Neutrophil (primary cell): ENCODE measurements around the gene OR2W1.

Experiments used
- H3K27ac ChIP-seq: fragments of 200-600 bp; sonication (generic); 2 replicates; pipeline ENCODE4 v1.5.1; 2016; ENCODE audit warnings: mild to moderate bottlenecking, moderate library complexity
- H3K27me3 ChIP-seq: fragments of 200-600 bp; sonication (generic); 2 replicates; pipeline ENCODE4 v1.6.0; 2016; ENCODE audit warnings: mild to moderate bottlenecking
- H3K36me3 ChIP-seq: fragments of 200-600 bp; sonication (generic); 2 replicates; pipeline ENCODE4 v1.5.1; 2017
- H3K4me1 ChIP-seq, 2 experiments: fragments of 200-600 bp in 1 of 2; sonication (generic) in 1 of 2; 1 replicate in 1 of 2; 2 replicates in 1 of 2; pipeline versions ENCODE4 v1.5.1 to v1.6.1; 2013 to 2016; ENCODE audit warnings: low read depth in 1 of 2, low read length in 1 of 2, mild to moderate bottlenecking in 1 of 2, moderate library complexity in 1 of 2; ENCODE audit not compliant: control insufficient read depth in 1 of 2, insufficient read depth in 1 of 2
- H3K4me3 ChIP-seq, 2 experiments: fragments of 200-600 bp in 1 of 2; sonication (generic) in 1 of 2; 1 replicate in 1 of 2; 2 replicates in 1 of 2; pipeline ENCODE4 v1.5.1; 2013 to 2016; ENCODE audit warnings: low read depth in 1 of 2, low read length in 1 of 2, mild to moderate bottlenecking in 1 of 2, moderate library complexity in 1 of 2
- H3K9me3 ChIP-seq: fragments of 200-600 bp; sonication (generic); 2 replicates; pipeline ENCODE4 v1.5.1; 2016
- TF ChIP-seq, protein P1 (sequence below): fragments of 200-600 bp; sonication (generic); IDR thresholded peaks from 2 replicates; pipeline ENCODE4 v1.5.1; 2016; ENCODE audit warnings: antibody characterized with exemption

OR2W1 gene

DNA sequence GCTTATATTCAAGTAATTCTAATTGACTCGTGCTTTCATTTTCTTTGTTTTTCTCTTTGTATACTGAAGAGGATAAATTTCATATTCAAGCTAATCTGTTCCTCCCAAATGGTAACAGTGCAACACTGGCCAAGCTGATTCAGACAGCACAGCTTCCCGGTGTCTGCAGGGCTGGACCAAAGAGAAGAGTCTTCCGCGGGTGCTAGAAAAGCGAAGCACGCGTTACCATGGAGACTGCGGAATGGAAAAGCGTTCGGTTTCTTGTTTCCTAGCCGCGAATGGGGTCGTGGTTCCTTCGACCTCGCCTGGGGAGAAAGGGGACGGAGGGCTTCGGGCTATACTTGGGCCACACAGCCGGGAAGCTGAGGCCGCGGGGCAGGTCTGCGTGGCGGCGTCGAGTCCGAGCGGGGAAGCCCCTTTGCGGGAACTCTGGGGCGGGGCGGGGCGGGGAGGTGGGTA lies 33.7 kb downstream of the OR2W1 start:
- Histone ChIP-seq H3K4me1 (peaks cover 5 to 14% of the 10 kb centered on the region in 2 experiments), H3K9me3 (peaks cover 5% of the 10 kb centered on the region), H3K4me3 (peak overlapping the region in 1 of 2 experiments; percentile 33), H3K27ac (no peak overlapping the region), H3K36me3 (no peaks in the 10 kb centered on the region), H3K27me3 (peaks cover 98% of the 10 kb centered on the region)
- TF ChIP-seq, protein P1, sequence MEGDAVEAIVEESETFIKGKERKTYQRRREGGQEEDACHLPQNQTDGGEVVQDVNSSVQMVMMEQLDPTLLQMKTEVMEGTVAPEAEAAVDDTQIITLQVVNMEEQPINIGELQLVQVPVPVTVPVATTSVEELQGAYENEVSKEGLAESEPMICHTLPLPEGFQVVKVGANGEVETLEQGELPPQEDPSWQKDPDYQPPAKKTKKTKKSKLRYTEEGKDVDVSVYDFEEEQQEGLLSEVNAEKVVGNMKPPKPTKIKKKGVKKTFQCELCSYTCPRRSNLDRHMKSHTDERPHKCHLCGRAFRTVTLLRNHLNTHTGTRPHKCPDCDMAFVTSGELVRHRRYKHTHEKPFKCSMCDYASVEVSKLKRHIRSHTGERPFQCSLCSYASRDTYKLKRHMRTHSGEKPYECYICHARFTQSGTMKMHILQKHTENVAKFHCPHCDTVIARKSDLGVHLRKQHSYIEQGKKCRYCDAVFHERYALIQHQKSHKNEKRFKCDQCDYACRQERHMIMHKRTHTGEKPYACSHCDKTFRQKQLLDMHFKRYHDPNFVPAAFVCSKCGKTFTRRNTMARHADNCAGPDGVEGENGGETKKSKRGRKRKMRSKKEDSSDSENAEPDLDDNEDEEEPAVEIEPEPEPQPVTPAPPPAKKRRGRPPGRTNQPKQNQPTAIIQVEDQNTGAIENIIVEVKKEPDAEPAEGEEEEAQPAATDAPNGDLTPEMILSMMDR, result no peak

DNA sequence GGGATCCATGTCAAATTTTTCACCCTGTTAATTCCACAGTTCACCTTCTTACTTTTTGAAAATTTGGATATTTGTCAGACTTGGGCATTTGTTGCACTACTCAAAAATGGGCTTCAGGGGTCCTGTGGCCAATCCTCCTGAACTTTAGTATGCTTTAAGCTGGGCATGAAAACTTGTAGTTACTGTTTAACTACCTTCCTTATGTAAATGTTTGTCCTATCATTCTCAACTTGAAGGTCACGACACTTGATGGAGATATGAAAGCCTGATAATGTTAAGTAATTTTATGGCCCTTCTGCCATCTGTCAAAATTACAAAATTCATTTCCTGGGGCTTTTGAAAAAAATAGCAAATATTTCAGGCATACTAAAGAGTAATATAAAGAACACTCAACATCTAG lies 35.6 kb downstream of the OR2W1 start:
- Histone ChIP-seq H3K27ac (no peak overlapping the region), H3K27me3 (peaks cover 98% of the 10 kb centered on the region), H3K36me3 (no peaks in the 10 kb centered on the region), H3K4me1 (peaks cover 6 to 17% of the 10 kb centered on the region in 2 experiments), H3K9me3 (no peaks in the 10 kb centered on the region), H3K4me3 (no peak overlapping the region)
- TF ChIP-seq, protein P1, result no peak

DNA sequence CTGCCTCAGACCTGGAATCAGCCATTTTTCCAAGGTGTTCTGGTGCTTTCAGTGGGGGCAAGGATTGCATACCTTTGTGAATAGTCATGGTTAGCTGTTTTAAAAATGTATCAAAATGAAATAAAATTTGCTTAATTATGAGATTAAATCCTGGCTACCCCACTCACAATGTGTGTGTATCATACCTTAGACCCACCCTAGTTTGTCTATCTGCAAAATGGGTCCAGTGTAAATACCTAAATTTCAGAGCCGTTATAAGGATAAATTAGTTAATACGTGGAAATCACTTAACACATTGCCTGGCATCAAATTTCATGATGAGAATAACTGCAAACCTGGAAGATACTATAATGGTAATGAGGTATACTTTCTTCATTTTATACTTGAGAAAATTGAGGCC lies 36.9 kb downstream of the OR2W1 start:
- Histone ChIP-seq H3K27me3 (peaks cover 90% of the 10 kb centered on the region), H3K36me3 (no peaks in the 10 kb centered on the region), H3K4me3 (no peak overlapping the region), H3K9me3 (no peaks in the 10 kb centered on the region), H3K27ac (no peak overlapping the region), H3K4me1 (peaks cover 6 to 17% of the 10 kb centered on the region in 2 experiments)
- TF ChIP-seq, protein P1, result no peak

DNA sequence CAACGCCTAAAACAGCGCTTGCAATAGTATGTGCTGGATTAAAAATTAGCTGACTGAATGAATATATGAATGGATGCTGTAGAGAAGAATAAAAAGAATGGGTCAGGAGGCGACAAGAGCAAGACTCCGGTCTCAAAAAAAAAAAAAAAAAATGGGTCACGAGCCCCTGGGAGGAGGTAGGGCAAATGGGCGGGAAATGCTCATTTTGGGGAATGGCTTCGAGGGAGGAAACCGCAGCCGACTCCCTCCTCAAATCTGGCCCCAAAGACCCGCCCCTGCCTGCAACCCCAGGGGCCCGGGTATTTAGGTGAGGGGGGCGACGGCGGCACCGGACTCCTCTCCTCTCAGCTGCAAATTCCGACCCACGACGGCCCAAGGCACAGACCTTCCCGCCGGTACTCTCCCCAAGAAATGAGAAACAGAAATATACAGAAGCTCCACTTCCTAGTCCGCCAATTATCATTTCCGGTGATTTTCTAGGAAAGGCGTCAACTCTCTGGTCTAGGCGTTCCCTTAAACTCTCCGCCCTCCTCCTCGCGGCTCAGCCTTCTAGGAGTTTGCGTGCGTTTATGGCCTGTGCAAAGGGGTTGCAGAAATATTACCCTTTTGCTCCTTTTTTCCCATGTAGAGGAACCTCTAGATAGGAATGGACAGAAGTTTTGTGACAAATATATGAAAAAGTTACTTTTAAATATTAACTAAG lies 39.6 kb downstream of the OR2W1 start, which contains the start of gene ZNF311:
Gene ZNF311 (minus strand): TSS at position 133 of the 703 bp plus-strand sequence. CDS start 1,361 bp downstream, outside the sequence.
- H3K4me1 ChIP-seq, result peaks cover 6 to 8% of the 10 kb centered on the region in 2 experiments
- H3K36me3 ChIP-seq, result no peaks in the 10 kb centered on the region
- H3K9me3 ChIP-seq, result no peaks in the 10 kb centered on the region
- no peak within 1 kb of the TSS for H3K4me3 ChIP-seq
- TF ChIP-seq, protein P1, result no peak
- H3K27me3 ChIP-seq, result peaks cover 63% of the 10 kb centered on the region
- H3K27ac ChIP-seq, result no peak within 1 kb of the TSS

DNA sequence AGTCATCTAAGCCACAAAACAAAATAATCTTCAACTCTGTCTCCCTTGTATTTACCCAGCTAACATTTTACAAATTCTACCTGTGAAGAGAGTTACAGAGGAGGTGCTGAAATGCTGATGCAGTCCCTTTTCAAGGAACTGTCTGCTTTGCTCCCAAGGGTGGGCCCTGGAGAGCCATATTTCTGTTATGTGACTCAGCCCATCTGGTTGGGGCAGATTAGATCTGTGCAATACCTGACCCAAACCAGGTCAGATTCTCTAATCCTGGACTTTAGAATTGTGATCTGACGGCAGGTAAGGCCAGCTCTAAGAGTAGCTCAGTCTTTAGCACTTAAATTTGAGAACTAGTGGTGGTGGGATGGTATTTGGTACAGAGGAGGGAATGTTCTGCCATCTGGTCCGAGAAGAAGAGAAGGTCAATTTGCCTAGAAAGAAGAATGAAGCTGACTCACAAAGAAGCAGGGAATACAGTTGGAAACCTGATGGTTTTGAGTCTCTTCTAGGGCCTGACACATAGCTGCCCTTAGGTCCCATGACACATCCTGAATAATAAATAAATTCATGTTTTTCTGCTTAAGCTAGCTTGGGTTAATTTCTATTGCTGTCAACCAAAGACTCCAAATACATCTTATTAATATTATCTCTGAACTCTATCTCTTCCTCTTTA lies 48.0 kb downstream of the OR2W1 start:
- Histone ChIP-seq H3K27ac (no peak overlapping the region), H3K36me3 (no peaks in the 10 kb centered on the region), H3K9me3 (no peaks in the 10 kb centered on the region), H3K4me3 (no peak overlapping the region), H3K4me1 (no peaks in the 10 kb centered on the region), H3K27me3 (peaks cover 12% of the 10 kb centered on the region)
- TF ChIP-seq, protein P1, result no peak
